GM18517 (cell line): ENCODE results near the gene ADAMTS3.

ENCODE experiments used
- ATAC-seq: cut with Tn5 transposase; IDR thresholded peaks from one replicate; pipeline ENCODE4 v1.9.1; 2021; ENCODE audit warnings: mild to moderate bottlenecking, moderate library complexity; ENCODE audit not compliant: unreplicated experiment

ADAMTS3 gene

DNA sequence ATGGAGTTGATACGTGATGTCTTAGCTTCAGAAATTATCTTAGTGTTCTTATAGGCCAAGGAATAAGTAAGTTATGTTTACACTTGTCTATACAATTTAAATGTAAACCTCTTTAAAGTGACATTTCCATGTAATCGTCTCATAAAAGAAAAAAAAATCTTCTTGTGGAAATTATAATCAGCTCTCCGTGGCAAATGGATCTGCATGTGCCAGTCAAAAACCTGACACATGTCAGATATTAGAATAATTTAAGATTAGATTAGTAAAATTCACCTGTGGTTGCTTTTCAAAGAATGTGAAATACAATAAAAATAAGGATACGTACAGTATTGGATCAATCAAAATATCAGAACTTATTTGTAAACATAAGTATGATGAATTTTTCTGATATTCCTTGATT is 263.9 kb downstream of the ADAMTS3 start:
- ATAC-seq = no peak

DNA sequence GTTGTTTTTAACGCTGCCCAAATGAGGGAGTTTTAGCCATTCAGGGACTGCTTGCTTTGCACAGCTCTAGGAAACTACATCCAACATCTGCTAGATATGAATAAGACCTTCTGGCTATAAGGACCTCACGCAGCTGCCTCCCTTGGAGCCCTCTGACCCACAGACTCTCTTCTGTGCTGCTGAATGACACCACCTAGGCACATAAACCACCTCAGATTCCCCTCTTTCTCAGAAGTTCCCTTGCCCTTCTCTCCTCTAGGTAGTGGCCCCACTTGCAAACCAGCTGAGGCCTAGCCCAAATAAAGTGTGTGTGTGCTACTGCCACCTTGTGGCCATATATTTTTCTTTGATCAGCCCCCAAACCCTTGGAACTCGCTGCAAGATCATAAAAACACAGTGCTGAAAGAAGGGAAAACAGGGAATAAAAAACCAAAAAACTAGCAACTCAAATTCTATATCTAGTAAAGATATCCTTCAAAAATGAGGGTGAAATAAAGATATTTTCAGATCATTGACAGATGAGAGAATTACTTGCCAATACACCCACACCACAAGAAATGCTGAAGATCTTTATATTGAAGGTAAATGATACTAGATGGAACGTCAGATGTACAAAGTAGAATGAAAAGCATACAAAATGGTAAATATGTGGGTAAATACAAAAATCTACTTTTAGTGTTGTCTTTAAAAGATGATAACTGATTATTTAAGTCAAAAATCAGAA is 265.9 kb downstream of the ADAMTS3 start:
- peak; percentile 91 for ATAC-seq

DNA sequence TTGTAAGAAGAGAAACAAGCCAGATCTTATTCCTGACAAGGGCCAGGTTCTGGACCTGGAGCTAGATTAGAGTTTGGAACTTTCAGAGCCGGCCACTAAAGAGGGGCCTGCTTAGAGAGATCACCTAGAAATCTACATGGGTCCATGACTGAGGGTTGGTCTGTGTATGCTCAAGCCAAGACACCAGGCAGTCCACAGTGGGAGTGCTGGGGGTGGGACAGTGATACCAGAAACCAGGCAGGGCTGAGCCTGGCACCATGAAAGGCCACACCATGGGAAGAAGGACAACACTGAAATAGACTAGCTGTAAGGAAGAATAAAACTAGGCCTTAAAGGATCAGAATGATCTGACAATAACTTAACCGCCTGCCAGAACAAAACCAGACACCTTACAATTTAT is 267.3 kb downstream of the ADAMTS3 start:
- no peak for ATAC-seq

DNA sequence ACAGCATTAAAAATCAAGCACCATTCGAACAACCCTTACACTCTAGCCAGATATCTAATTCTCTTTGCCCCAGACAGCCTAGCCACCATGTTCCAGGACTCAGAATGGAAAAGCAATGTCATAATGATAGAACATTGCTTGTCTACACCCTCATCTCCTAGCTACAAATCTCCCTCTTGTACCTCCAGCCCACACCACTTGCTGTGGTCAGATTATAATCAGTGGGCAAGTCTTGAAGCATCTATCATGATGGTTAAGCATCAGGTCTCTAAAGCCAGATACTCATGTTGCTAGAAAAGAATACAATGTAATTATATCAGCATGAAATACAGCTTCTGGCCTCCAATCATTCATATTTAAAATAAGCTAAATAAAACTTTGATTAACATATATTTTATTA is 268.9 kb downstream of the ADAMTS3 start:
- no peak for ATAC-seq

DNA sequence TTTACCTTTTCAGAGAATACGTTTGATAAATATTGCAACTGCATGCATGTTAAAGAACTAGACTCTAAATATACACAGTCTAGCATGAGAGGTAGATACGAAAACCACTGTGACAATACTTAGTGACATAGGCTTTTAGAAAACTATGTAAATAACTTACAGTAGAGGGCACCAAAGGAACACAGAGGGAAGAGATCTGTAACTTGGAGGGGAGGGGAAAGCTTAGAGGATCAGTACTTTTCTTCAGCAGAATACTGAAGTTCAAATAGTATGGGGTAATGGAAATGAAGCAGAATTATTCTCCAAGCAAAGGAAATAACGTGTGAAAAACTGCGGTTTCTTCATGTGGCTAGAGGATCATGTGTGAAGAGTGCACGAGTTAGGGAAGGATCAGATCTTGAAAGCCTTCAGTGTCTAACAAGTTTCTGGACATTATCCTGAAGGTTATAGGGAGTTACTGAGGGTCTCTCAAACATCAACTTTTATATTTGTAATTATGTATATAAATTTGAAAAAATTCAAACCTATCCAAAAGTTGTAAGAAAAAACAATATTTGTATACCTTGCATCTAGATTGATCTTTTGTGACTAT is 273.0 kb downstream of the ADAMTS3 start:
- no peak for ATAC-seq

DNA sequence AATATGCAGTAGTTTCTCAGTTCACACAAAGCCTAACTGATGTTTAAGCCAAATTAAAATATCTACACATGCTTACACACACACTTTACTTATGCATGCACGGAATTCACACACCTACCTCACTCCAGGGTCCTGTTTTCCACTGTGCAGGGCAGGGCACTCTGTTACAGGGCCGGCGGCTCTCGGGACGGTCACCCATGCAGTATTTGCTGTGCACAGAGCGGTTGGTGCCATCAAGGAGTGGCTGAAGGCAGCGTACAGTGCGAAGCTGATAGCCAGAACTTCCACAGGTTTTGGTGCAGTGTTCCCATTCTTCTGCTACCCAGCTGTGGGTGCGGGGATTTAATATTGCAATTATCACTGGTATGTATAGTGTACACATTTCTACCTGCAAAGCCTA is 278.3 kb downstream of the ADAMTS3 start:
- no peak for ATAC-seq

DNA sequence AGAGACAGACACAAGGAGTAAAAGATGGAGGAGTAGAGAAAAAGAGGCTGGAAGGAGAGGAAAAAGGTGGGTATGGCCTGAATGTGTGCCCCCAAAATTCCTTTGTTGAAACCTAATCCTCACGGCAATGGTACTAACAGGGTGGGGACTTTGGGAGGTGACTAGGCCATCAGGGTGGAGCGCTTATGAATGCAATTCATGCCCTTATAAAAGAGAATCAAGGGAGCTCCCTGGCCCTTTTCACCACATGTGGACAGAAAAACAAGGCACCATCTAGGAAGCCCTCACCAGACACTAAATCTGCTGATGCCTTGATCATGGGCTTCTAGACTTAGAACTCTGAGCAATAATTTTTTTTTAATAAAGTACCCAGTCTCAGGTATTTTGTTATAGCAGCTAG is 282.1 kb downstream of the ADAMTS3 start:
- no peak for ATAC-seq

DNA sequence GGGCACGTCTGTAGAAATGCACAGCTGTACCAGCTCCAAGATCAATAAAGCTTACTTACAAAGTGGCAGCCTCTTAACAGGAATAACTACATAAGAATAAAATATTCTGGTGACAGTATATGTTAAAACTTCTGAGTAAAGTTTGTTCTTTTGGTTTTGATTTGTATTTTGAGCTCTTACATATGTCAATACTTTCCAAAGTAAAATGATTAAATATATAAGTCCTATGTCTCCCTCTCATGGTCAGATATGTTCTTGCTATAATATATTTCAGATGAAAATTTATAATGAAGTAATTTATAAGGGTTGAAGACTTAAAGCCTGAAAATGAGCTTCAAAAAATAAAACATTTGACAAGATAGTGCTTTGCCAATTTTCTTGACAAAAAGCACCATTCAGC is 282.8 kb downstream of the ADAMTS3 start:
- peak; percentile 48 for ATAC-seq

DNA sequence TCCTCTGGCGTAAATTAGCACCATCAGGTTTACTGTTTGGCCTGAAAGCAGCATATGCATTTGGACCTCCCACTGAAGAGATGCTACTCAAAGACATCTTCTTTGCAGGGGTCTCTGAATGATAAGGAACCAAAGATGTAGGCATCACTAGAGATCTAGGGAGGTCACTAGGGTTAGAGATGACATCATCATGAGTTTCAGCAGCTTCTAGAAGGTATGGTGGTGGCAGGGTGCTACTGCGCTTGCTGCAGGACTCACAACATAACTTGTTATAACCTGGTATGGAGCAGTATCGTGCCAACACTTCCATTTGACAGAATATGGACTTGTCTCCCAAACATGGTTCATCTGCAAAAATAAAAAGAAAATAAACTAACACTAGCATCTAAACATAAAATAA is 285.7 kb downstream of the ADAMTS3 start:
- peak; percentile 61 for ATAC-seq

DNA sequence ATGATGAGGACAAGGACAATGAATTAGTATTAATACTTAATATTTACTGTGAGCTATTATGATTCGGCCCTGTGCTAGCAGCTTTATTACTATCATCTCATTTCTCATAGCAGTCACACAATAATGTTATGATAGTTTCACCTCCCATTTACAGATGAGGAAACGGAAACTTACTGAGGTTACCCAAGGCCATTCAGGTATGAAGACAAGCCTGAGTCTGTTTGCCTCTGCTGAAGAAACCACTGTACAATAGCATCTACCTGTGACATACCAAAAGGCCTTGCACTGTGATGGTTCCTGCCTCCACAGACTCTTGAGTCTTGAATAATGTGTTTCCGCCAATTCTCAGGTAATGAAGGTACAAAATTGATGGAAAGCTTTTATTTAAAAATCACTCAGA is 288.8 kb downstream of the ADAMTS3 start:
- ATAC-seq = no peak

DNA sequence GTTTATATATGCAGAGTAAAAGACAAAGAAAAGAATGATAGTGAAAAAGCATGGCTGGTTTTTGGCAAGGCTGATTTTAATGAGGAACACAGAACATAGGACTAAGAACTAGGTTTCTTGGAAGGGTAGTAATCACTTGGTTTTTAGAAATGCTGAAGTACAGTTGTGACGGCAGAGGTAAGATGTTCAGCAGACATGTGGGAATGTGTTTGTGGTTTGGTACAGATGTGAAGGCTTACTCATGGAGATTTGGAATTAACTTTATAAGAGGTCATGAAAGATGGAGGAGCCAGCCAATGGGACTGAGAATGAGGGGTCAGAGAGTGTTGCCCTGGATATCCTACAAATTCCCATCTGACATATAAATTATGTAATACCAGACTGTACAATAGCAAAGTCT is 293.6 kb downstream of the ADAMTS3 start:
- ATAC-seq = no peak

DNA sequence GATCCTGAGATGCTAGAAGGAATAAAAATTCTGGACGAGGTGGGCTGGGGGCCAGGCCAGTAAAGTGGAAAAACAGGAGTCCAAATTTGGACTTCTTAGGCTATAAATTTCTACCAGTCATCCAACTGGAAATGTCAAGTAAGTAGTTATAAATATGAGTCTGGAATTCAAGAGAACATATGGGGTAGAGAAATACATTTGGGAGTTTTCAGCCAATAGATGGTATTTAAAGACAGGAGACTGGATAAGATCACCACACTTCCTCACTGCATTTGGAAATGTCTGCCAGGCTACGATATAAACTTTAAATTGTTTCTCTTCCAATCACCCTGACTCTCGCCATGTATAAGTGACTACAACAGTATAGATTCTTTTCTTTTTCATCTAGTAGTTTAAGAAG is 294.8 kb downstream of the ADAMTS3 start:
- ATAC-seq = no peak

DNA sequence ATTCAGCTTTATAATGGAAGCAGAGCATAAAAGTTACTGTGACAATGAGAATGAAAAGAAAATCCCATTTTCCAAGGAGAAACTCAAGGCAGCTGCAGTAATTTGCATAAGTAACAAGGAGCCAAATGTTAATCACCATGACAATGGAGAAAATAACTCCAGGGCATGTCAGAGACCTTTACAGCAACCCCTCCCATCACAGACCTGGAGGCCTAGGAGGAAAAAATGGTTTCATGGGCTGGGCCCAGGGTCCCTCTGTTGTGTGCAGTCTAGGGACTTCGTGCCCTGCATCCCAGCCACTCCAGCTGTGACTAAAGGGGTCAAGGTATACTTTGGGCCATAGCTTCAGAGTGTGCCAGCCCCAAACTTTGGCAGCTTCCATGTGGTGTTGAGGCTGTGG is 313.8 kb downstream of the ADAMTS3 start:
- ATAC-seq = no peak

DNA sequence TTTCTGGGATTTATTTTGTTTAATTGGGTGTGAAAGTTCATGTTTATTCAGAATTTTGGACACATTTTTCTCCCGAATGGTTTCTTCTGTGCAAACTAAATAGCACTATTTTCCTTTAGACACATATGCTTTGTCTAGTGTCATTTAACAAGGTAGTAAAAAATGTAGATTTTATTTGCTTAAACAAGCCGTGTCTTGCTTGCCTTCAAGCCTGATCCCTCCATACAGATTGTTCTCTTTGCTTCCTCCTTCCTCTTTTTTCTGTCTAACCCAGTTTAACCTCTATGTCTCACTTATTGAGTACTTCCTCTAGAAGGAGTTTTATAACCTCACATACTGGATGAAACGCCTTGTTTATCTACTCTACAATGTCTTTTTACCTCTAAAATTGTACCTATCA is 325.4 kb downstream of the ADAMTS3 start:
- ATAC-seq = no peak

DNA sequence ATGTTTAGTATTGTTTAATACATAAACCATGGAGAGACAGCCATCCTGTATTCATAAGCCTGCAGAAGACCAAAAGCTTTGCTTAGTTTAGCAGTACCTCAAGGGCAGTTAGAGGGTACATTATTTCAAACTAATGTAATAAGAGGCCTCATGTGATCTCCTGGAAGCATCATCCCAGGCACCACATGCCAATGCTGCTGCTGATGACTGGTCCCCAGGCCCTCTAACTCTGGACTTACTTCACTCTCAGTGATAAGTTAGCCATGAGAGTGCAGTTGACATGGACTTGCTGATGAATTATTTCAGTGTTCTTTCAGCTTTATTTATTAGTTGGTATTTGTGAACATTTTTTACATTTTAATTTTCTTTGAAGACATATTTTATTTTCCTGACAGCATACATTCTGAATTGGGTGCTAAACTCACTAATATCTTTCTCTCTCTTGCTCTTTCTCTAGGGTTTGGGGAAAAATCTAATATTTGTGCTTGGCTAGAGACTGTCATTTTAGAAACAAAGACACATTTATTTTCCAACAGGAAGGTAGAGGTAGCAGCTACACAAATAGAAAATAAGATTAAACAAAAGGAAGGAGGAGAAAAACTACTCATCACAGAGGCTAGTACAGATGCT is 329.4 kb downstream of the ADAMTS3 start:
- no peak for ATAC-seq
